Measurements from ENCODE around the gene PEPD.
"Not testable (repeated sequence)": the region's sequence is repeated elsewhere in the genome, so short reads cannot be mapped to it uniquely, and the experiment has no call there.

PEPD gene

DNA sequence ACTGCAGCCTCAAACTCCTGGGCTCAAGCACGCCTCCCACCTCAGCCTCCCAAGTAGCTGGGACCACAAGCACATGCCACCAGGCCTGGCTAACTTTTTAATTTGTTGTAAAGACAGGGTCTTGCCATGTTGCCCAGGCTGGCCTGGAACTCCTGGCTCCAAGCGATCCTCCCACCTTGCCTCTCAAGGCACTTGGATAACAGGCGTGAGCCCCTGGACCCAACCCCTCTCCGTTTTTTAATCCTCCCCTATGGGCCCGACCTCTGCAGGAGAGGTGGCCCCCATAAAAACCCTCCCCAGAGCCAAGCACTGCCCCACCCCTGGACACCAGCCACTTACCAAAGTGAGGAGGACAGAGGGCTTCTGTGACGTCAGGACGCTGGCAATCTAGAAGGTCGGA, 28.6 kb downstream of the PEPD start:
- Histone ChIP-seq H2AFZ (ENCODE audit: low read length) (no peak overlapping the region), H3K27me3 (ENCODE audit: insufficient read depth, low read length, poor library complexity, severe bottlenecking) (no peaks in the 10 kb centered on the region), H3K9me3 (ENCODE audit: insufficient read depth, low read depth, low read length) (no peaks in the 10 kb centered on the region), H3K4me2 (ENCODE audit: low read depth, low read length, poor library complexity, severe bottlenecking) (no peak overlapping the region), H3K4me3 (ENCODE audit: low read length, poor library complexity, severe bottlenecking) (no peak overlapping the region), H3K36me3 (ENCODE audit: insufficient read depth, low read length) (no peaks in the 10 kb centered on the region), H3K79me2 (ENCODE audit: insufficient read depth, low read length) (no peaks in the 10 kb centered on the region), H3K9ac (ENCODE audit: low read depth, low read length, poor library complexity, severe bottlenecking) (no peak overlapping the region), H3K9me2 (replicated peaks; ENCODE audit: low read depth, low read length) (no peaks in the 10 kb centered on the region), H3K4me1 (ENCODE audit: insufficient read depth, low read length, poor library complexity, severe bottlenecking) (no peaks in the 10 kb centered on the region), H4K20me1 (ENCODE audit: insufficient read depth, low read length, poor library complexity, severe bottlenecking) (no peaks in the 10 kb centered on the region), H3F3A (ENCODE audit: low read depth) (no peaks in the 10 kb centered on the region)
- TF ChIP-seq, protein P1, sequence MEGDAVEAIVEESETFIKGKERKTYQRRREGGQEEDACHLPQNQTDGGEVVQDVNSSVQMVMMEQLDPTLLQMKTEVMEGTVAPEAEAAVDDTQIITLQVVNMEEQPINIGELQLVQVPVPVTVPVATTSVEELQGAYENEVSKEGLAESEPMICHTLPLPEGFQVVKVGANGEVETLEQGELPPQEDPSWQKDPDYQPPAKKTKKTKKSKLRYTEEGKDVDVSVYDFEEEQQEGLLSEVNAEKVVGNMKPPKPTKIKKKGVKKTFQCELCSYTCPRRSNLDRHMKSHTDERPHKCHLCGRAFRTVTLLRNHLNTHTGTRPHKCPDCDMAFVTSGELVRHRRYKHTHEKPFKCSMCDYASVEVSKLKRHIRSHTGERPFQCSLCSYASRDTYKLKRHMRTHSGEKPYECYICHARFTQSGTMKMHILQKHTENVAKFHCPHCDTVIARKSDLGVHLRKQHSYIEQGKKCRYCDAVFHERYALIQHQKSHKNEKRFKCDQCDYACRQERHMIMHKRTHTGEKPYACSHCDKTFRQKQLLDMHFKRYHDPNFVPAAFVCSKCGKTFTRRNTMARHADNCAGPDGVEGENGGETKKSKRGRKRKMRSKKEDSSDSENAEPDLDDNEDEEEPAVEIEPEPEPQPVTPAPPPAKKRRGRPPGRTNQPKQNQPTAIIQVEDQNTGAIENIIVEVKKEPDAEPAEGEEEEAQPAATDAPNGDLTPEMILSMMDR (conservative IDR thresholded peaks at IDR 0.05; ENCODE audit: low read length), result no peak
- TF ChIP-seq EZH2phosphoT487 (IDR thresholded peaks at IDR 0.05; ENCODE audit: borderline replicate concordance), result no peak

DNA sequence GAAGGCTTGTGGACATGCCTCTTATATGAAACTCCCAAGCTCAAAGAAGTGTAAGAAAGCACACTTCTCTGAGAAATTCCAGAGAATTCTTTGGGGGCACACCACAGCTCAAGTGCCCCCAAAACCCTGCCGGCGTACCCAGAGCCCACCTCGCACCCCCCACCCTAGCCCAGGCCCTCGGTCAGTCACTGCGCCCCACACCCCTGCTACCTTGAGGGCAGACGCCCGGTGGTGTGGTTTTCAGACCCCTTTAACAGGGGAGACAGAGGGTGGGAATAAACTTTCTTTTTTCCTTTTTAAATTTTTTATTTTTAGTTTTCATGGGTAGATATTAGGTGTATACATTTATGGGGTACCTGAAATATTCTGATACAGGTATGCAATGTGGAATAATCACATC, 29.5 kb downstream of the PEPD start:
- no peaks in the 10 kb centered on the region for H3K9me2 ChIP-seq (replicated peaks; ENCODE audit: low read depth, low read length)
- H3K4me3 ChIP-seq (ENCODE audit: low read length, poor library complexity, severe bottlenecking), result no peak overlapping the region
- no peaks in the 10 kb centered on the region for H4K20me1 ChIP-seq (ENCODE audit: insufficient read depth, low read length, poor library complexity, severe bottlenecking)
- no peaks in the 10 kb centered on the region for H3K36me3 ChIP-seq (ENCODE audit: insufficient read depth, low read length)
- H3K4me1 ChIP-seq (ENCODE audit: insufficient read depth, low read length, poor library complexity, severe bottlenecking), result no peaks in the 10 kb centered on the region
- H3K4me2 ChIP-seq (ENCODE audit: low read depth, low read length, poor library complexity, severe bottlenecking), result no peak overlapping the region
- H3K79me2 ChIP-seq (ENCODE audit: insufficient read depth, low read length), result no peaks in the 10 kb centered on the region
- TF ChIP-seq, protein P1 (conservative IDR thresholded peaks at IDR 0.05; ENCODE audit: low read length), result no peak
- no peak for TF ChIP-seq EZH2phosphoT487 (IDR thresholded peaks at IDR 0.05; ENCODE audit: borderline replicate concordance)
- H3K27me3 ChIP-seq (ENCODE audit: insufficient read depth, low read length, poor library complexity, severe bottlenecking), result no peaks in the 10 kb centered on the region
- no peaks in the 10 kb centered on the region for H3K9me3 ChIP-seq (ENCODE audit: insufficient read depth, low read depth, low read length)
- H2AFZ ChIP-seq (ENCODE audit: low read length), result no peak overlapping the region
- H3F3A ChIP-seq (ENCODE audit: low read depth), result no peaks in the 10 kb centered on the region
- no peak overlapping the region for H3K9ac ChIP-seq (ENCODE audit: low read depth, low read length, poor library complexity, severe bottlenecking)

GRCh38 chr19:33490596-33490995, 31.0 kb downstream of the PEPD start:
- not testable (repeated sequence) for H3F3A ChIP-seq (ENCODE audit: low read depth); H2AFZ ChIP-seq (ENCODE audit: low read length); H3K4me2 ChIP-seq (ENCODE audit: low read depth, low read length, poor library complexity, severe bottlenecking); H3K27me3 ChIP-seq (ENCODE audit: insufficient read depth, low read length, poor library complexity, severe bottlenecking); H3K4me1 ChIP-seq (ENCODE audit: insufficient read depth, low read length, poor library complexity, severe bottlenecking); H4K20me1 ChIP-seq (ENCODE audit: insufficient read depth, low read length, poor library complexity, severe bottlenecking); H3K9me2 ChIP-seq (replicated peaks; ENCODE audit: low read depth, low read length); H3K9me3 ChIP-seq (ENCODE audit: insufficient read depth, low read depth, low read length); H3K36me3 ChIP-seq (ENCODE audit: insufficient read depth, low read length); H3K9ac ChIP-seq (ENCODE audit: low read depth, low read length, poor library complexity, severe bottlenecking); H3K79me2 ChIP-seq (ENCODE audit: insufficient read depth, low read length); H3K4me3 ChIP-seq (ENCODE audit: low read length, poor library complexity, severe bottlenecking)

GRCh38 chr19:33490041-33490451, 31.5 kb downstream of the PEPD start:
- Histone ChIP-seq H3K79me2 (ENCODE audit: insufficient read depth, low read length) (no peaks in the 10 kb centered on the region), H3K36me3 (ENCODE audit: insufficient read depth, low read length) (no peaks in the 10 kb centered on the region), H3F3A (ENCODE audit: low read depth) (no peaks in the 10 kb centered on the region), H3K9ac (ENCODE audit: low read depth, low read length, poor library complexity, severe bottlenecking) (no peak overlapping the region), H4K20me1 (ENCODE audit: insufficient read depth, low read length, poor library complexity, severe bottlenecking) (no peaks in the 10 kb centered on the region), H3K4me3 (ENCODE audit: low read length, poor library complexity, severe bottlenecking) (no peak overlapping the region), H3K9me2 (replicated peaks; ENCODE audit: low read depth, low read length) (no peaks in the 10 kb centered on the region), H3K9me3 (ENCODE audit: insufficient read depth, low read depth, low read length) (no peaks in the 10 kb centered on the region), H3K27me3 (ENCODE audit: insufficient read depth, low read length, poor library complexity, severe bottlenecking) (no peaks in the 10 kb centered on the region), H3K4me2 (ENCODE audit: low read depth, low read length, poor library complexity, severe bottlenecking) (no peak overlapping the region), H2AFZ (ENCODE audit: low read length) (no peak overlapping the region), H3K4me1 (ENCODE audit: insufficient read depth, low read length, poor library complexity, severe bottlenecking) (no peaks in the 10 kb centered on the region)
- no peak for TF ChIP-seq EZH2phosphoT487 (IDR thresholded peaks at IDR 0.05; ENCODE audit: borderline replicate concordance)
- TF ChIP-seq, protein P1 (conservative IDR thresholded peaks at IDR 0.05; ENCODE audit: low read length), result no peak
